GM18520 (cell line): Measurements from ENCODE around the gene DNAJB1.

ENCODE experiments used
- ATAC-seq: cut with Tn5 transposase; IDR thresholded peaks from one replicate; pipeline ENCODE4 v1.9.1; 2021; ENCODE audit not compliant: unreplicated experiment

Gene DNAJB1

DNA sequence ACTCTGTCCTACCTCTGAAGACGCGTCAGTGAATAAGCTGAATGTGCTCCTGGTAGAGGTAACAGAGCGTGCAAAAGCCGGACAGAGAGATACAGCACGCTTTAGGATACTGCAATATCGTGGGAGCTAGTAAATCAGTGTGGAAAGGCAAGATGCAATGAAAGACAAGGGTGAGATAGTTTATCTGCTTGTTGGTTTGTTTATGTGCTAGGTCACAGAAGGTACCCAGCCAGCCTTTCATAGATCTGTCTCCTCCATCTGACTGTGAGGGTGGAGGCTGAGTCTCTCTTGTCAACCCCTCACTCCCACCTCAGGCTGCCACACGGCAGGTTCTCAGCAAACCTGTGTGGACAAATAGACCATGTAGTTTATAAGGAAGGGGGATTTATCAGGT is 21.4 kb downstream of the DNAJB1 start:
- no peak for ATAC-seq

DNA sequence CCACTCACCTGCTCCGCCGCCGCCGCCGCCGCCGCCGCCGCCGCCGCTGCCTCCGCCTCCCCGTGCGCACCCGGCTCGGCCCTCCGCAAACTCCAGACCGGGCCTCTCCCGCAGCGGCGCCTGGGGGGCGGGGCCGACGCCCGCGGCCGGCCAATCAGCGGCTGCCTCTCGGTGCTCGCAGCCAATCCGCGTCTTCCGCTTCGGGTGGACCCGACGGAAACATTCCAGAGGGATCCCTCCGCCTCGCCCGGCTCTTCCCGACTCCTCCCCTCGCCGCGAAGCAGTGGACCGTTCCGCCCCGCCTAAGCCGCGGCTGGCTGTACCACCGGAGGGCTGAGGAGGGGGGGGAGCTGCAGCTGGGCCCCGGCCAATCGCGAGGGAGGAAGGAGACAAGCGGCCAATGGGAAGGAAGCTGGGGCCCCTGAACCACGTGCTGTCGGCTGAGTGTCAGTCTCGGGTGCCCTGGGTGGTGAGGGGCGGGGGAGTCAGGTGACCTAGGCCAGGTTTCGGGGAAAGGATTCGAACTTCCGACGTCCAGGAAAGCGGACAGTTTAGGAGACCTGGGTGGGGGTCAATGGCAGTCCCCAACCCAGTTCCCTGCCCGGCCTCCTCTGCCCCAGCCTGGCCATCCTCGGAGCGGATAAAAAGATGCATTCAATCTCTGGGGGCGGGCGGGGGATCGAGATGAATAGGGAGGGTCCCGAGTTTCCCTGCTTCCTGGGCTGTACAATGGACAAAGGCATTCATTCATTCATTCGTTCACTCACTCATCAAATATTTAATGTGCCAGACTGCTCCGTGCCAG is 22.0 kb downstream of the DNAJB1 start, which contains the start of gene GIPC1:
Gene GIPC1, minus strand, starts transcription at position 99 of the 805 bp plus-strand sequence. CDS start 13,151 bp downstream, outside the sequence.
- peak; percentile 71 for ATAC-seq

DNA sequence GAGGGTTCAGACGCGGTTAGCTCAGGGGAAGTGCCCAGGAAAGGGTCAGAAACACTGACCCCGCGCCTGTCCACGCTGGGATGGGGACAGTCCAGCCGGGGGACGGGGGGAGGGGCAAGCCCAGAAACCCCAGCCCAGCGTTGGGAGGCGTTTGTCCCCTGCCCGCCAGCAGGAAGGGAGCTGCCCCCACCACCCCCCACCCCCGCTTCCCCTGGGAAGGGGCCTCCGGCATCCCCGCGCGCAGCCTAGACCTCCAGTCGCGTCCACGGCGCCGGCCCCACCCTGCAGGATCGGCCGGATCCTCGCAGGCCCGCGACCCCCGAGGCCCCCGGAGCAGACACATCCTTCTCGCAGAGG is 22.5 kb downstream of the DNAJB1 start:
- no peak for ATAC-seq

DNA sequence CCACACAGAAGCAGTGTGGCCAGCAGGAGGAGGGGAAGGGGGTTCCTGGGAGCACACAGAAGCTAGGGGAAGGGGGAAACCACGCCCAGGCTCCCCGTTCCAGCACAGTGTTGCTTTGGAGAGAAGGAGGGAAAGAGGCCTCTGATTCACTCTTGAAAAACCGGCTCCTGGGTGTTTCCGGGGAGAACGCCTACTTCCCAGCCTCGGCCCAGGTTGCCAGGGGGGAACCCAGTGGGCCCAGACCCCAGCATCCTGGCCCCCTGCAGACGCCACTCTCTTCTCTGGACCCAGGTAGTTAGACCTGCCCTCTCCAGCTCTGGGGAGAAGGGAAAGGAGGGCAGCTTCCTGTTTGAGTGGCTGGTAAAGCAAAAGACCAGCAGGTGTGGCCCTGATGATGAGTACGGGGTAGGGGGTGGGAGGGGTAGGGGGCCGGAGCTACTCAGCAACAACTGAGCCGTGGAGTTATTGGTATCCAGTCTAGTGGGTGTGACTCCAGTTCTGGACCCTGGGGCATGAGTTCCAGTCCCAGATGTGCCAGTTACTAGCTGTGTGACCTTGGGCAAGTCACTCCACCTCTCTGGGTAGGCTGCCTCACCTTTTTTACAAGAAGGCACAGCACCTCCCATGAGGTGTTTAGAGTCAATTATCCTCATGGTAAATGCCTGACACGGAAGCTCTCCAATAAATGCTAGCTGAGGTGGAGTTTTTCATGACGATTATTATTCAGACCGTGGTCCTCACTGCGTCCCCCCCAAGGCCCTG is 23.1 kb downstream of the DNAJB1 start:
- no peak for ATAC-seq

DNA sequence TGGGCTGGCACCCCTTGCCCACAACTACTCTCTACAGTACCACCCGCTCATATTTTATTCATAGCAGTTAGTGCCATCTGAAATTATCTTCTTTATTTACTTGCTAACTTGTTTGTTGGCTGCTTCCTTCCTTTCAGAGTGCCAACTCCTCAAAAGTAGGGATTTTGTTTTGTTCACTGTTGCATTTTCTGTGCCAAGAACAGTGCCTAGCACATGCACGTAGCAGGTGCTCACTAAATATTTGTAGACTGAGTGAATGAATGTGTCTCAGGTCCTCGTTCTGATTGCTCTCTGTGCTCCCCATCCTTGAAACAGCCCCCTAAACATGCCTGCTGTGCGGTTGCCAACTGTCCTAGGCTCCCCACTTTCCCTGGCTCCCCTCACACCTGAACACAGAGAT is 23.8 kb downstream of the DNAJB1 start:
- no peak for ATAC-seq

DNA sequence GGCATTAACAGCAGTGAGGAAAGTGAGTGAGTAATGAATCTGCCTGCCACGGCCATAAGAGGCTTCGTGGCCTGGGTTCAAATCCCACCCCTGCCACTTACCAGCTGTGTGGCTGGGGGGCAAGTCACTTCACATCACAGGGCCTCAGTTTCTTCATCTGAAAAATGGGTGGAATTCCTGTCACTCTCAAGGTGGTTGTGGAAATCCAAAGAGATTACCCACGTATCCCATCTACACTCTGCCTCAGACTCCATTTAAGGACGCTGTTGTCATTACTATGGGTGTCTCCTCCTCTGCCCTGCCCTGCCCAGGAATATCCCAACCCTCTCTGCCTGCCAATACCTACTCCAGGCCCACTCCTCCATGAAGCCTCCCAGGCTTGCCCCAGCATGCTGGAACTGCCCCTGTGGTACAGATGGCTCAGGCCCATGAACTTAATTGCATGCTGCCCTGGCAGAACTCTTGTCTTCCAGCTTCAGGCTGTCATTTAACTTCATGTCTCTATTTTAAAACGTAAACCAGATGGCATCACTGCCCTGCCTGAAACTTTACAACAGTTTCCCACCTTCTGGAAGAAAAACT is 25.4 kb downstream of the DNAJB1 start:
- no peak for ATAC-seq

DNA sequence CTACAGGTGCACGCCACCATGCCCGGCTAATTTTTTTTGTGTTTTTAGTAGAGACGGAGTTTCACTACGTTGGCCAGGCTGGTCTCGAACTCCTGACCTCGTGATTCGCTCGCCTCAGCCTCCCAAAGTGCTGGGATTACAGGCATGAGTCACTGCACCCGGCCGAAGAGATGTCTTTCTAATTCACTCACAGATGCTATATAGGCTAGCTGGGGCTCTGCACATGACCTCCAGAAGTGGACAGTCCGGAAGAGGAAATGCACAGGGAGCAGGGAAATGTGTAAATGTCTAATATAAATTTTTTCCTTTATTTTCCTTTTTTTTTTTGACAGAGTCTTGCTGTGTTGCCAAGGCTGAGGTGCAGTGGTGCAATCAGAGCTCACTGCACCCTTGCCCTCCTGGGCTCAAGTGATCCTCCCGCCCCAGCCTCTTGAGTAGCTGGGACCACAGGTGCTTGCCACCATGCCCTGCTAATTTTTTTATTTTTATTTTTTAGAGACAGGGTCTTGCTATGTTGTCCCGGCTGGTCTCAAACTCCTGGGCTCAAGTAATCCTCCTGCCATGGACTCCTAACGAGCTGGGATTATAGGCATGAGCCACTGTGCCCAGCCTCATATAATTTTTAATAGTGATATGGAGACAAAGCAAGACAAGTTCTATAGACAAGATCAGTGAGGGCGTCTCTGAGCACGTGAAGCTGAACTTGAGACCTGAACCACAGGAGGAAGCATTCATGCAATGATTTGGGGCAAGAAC is 30.6 kb downstream of the DNAJB1 start:
- no peak for ATAC-seq

DNA sequence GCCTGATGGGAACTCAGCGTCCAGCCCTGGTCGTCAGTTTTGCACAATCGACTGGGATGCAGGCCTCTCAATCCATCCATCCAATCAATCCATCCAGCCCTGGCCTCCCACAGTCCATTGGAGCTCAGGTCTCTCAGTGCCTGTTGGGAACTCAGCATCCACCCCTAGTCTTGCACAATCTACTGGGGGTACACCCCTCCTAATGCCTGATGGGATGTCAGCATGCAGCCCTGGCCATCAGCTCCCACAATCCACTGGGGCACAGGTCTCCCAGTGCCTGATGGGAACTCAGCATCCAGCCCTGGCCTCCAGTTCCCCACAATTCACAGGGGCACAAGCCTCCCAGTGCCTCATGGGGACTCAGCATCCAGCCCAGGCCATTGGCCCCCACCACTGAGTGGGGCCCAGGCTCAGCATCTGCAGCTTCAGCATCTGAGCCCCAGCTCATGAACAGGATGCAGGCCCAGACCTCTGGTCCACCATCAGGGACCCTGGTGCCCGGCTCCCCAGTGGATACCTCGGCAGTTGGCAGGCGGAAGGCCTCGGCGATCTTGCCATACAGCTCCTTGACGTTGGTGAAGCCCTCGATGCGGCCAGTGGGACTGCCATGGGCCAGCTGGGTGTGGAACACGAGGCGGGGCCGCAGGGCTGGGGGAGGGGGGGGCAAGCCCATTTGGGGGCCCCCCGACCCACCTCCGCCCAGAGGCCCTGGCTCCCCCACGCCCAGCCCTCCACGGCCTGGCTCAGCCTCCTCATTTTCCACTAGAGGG is 35.8 kb downstream of the DNAJB1 start:
- no peak for ATAC-seq

DNA sequence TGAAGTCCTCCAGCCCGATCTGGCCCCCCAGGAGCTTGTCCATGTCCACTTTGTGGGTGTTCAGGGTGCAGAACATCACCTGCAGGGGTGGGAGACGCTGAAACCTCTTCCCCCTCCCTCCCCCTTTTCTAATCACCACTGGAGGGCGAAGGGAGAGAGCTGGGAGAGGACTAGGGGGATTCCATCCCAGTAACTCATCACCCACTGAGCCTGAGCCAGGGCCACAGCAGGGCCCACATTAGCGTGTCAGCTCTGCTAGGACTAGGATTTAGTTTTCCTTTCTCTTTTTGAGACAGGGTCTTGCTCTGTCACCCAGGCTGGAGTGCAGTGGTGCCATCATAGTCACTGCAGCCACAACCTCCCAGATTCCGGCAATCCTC is 37.5 kb downstream of the DNAJB1 start:
- no peak for ATAC-seq

DNA sequence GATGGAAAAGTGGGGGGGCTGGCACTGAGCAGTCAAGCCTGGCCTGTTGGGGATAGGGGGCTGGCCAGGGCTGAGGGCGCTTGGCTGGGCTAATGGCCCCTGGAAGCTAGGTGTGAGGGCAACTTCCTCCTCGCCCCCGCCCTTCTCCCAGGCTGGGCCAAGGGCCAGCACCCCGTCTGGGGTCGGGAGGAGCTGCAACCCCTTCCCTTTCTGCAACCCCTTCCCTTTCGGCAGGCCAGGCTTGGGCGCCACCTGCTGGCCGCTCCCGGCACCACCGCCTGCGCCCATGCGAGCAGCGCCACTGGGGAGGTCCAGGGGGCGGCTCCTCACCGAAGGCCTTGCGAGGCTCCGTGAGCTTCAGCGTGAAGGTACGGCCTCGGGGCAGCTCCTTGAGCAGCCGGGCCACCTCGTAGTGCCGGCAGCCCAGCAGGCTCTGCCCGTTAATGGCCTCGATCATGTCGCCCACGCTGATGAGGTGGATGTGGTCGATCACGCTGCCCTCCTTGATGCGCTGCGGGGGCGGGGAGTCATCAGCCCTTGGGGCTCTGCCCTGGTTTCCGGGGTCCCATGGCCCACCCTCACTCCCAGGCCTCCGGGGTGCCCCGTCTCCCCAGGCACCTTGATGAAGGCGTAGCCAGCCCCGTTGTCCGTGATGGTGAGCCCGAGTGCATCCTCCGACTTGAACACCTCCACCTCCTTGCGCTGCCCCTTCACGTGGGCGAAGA is 38.1 kb downstream of the DNAJB1 start:
- ATAC-seq: no peak

DNA sequence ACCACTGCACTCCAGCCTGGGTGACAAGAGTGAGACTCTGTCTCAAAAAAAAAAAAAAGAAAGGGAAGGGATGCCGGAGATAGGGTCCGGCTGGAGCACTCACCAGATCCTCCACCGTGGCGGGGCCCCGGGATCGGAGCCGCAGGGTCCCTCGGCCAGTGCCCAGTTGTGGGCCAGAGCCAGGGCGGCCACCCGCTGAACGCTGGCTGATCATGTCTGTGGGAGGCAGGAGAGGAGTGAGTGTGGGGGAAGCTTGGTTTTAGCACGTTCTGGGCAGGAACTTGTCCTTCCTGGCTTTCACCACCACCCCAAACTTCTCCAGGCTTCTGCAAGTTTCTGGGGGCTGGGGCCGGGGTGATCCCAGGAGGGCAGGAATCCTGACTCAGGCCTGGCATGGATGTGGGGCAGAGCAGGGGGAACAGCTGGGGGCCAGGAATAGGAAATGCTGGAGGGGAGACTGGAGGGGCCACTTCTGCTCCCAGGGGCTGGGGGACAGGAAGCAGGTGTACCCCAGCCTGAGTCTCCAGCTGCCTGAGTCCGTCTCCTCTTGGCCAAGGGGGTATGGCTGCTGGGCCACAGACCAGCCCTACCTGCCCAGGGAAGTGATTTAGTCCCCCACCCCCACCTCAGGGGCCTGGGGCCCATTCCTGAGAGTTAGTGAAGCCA is 38.8 kb downstream of the DNAJB1 start:
- no peak for ATAC-seq

DNA sequence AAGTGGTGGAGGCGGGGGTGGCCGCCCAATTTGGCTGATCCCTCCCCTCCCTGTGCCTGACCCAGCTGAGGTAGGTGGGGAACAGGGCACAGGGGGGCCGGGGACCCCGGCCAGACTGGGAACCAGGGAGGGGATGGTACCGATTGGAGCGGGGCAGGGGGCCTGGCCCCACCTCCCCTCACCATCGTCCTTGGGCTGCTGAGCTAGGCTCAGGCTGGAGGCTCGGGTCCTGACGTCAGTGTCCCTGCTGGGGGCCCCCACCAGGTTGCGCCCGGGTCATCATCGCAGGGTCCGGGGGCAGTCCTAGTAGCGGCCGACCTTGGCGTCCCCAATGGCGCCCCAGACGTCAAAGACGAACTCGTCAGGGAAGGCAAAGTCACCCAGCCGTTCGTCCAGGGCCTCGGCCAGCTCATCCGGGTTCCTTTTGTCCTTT is 40.1 kb downstream of the DNAJB1 start:
- ATAC-seq: no peak

DNA sequence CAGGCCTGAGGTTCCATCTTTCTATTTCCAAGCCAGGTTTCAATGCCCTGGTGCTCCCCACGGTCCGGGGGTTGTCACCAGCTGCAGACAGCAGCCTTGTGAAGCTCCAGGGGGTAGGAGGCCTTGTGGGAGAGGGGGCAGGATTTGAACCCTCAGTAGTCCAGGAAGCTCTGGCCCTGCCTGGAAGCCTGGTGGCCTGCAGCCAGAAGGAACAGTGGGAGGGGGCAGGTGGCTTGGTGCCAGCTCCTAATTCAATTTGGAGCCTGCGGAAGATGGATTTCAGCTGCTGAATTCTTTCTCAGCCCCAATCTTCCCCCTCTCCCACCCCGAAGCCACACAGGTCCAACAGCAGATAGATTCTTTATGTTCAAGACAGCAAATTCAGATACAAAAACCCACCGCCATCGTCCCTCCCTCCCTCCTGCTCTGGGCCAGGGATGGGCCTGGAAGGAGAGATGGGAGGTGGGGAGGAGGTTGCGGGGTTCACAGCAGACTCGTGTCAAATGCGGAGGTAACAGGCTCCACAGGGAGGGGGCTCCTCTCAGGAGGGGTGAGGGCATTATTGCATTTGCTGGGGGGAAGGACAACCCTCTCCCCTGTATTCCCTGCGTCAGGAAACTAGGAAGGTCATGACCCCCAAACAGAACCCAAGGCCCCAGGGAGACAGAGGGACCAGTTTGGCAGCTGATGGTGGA is 40.6 kb downstream of the DNAJB1 start:
- no peak for ATAC-seq

DNA sequence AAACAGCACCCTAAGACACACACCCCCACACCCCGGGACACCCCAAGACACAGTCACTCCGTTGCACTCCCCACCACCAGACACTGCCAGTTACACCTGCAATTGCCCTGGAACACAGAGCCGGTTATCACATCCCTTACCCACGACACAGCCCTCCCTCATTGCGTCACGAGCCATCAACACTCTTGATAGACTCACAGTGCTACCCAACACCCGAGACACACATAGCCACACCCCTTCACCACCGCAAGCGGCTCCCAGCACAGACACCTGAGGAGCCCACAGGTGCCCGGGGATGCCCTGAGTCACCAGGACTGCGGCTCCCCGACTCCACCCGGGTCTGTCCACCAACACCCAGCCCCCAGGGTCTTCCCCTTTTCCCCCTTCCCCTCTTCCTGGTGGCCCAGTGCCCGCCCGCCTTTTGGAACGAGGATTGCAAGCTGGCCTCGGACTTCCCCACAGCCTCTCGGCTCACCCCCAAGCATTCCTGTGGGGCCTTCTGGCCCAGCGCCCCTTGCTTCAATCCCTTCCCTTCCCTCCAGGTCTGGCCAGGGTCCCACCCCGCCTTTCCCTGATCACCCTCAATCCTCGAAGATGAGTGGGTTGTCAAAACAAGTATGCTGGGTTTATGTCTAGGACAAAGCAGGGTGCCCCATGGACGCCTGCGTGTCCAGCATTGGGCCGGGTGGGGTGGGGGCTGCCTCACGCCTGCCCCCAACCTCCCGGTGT is 41.4 kb downstream of the DNAJB1 start:
- ATAC-seq: no peak

DNA sequence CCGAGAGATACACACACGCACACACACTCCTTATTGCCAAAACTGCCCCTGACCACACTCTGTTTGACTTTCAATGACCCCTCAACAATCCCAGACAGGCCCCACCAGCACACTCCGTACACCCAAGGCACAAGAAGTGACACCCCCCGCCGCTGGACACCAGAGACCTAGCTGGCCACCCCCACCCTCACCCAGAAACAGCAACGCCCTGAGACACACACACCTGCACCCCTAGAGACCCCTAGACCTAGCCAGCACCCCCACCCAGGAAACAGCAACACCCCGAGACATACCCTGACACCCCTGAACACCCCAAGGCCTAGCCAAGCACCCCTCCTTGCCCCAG is 41.9 kb downstream of the DNAJB1 start:
- no peak for ATAC-seq

DNA sequence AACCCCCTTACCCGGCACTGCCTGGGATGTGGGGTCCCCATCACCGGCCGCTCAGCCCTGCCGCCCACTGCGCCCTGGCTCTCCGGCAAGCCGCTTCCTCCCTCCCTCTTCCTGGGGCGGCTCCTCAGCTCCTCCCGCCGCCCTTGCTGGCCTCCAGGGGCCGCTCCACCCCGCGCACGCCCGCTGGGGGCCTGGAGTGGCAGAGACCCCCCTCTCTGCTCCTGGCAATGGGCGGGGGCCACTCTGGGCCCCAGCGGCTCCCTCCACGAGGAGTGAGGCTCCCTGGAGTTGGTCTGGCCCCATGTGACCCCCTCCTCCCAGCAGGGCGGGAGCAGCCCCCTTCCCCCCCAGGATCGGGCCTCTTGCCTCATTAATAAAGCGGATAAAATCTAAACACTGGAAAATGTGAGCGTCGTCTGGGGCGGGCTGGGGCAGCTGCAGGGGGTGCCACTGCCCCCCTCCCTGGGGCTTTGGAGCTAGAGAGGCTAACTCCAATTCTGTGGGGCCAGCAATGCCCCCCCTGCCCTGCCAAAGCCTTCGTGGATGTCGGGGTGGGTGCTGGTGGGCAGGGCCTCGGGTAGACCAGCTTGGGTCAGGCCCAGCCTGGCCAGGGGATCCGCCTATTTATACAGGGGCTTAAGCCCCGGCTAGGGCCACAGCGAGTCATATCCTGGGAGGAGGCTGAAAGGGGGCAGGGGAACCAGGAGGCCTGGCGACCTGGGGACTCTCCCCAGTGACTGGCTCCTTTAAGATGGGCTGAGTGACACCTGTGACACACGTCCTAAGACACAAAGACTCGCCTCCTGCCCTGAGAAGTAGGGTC is 42.7 kb downstream of the DNAJB1 start, which contains the start of gene PTGER1:
Gene PTGER1, minus strand, starts transcription at position 104 of the 823 bp plus-strand sequence. CDS start 1,034 bp downstream, outside the sequence.
- no peak for ATAC-seq

DNA sequence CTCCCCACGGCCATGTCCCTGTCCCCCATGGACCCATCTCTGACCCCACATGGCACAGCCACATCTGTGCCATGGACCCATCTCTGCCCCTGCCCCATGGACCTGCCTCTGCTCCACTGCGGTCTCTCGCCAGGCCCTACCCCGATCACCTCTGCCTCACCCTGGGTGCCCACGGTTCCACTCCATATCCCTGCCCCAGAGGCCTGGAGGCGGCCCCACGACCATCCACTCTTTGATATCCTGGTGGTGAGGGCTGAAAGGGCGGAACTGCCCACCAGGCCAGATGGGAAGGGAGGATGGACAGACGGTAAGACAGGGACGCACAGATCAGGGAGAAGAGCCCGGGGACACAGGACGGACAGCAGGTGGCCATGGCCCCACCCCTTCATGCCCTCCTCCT is 43.4 kb downstream of the DNAJB1 start:
- ATAC-seq: no peak
